NCI-H2171 treated with DMSO at 0.1 percent for 48 hours (cell line): ENCODE measurements around the gene POLR2L.

ENCODE experiments used
- DNase-seq: peaks from one replicate; lab custom pipeline; 2025; lab: John Stamatoyannopoulos, UW

Gene POLR2L

DNA sequence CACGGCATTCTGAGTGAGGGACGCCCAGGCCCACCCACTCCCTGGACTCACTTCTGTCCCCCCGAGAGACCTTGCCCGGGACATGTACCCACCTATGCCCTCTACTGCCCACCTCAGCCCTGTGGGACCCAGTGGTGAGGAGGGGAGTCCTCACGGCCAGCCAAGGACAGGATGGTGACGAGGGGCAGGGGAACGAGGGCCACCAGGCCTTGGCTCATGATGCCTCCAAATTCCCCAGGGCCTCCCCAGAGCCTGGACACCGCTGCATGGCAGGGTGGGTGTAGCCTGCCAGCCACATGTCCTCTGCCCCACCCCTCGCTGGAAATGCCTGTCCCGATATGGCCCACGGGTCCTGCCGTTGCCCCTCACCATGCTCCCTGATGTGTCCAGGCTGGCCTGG is 26.5 kb upstream of the POLR2L start:
- no peak for DNase-seq

DNA sequence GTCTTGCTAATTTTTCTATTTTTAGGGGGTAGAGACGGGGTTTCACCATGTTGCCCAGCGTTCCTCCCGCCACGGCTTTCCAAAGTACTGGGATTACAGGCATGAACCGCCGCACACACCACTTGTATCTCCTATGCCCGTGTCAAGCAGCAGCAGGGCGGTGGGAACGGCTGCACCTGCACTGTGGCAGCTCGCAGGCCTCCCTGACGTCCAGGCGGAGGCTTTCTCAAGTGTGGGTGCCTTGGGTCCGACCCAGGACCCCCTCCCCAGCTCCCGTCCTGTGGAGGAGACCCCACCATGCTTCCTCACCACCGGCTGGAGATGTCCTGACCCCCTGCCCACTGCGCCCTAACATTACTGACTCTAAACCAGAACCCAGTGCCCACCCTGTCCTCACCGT is 26.1 kb upstream of the POLR2L start:
- DNase-seq = no peak

DNA sequence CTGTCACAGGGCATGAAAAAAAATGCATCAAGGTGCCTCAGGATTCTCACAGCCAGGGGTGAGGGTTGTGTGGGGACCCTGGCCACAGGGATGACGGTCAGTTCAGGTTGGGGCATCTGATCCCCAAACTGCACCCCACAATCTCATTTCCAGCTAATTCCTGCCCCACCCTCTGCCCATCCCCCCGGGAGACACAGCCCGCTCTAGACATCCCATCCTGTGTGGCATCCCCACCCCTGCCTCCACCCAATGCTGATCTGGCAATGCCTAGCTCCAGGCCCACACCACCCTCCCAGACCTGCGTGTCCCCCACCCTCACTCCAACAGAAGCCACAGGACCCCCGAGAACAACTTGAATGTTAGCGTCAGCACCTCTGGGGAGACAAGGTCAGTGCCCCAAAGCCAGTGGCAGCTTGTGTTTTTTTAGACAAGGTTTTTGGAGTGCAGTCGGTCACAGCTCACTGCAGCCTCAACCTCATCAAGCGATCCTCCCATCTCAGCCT is 25.6 kb upstream of the POLR2L start:
- DNase-seq = no peak

DNA sequence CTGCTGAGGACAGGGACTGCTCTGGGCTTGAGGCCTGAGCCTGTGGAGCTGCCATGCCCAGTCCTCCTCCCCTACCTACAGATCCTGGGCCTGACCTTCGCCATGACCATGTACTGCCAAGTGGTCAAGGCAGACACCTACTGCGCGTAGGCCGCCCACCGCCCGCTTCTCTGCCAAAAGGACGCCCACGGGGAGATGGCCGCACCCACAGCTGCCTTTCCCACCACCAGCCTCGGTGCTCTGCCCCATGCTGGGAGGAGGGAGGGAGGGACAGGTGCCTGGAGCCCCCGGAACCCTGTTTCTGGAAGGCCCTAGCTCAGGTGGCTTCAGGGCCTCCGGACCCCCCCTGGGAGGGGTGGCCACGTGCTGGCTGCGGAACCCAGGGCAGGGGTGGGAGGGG is 24.2 kb upstream of the POLR2L start:
- no peak for DNase-seq

DNA sequence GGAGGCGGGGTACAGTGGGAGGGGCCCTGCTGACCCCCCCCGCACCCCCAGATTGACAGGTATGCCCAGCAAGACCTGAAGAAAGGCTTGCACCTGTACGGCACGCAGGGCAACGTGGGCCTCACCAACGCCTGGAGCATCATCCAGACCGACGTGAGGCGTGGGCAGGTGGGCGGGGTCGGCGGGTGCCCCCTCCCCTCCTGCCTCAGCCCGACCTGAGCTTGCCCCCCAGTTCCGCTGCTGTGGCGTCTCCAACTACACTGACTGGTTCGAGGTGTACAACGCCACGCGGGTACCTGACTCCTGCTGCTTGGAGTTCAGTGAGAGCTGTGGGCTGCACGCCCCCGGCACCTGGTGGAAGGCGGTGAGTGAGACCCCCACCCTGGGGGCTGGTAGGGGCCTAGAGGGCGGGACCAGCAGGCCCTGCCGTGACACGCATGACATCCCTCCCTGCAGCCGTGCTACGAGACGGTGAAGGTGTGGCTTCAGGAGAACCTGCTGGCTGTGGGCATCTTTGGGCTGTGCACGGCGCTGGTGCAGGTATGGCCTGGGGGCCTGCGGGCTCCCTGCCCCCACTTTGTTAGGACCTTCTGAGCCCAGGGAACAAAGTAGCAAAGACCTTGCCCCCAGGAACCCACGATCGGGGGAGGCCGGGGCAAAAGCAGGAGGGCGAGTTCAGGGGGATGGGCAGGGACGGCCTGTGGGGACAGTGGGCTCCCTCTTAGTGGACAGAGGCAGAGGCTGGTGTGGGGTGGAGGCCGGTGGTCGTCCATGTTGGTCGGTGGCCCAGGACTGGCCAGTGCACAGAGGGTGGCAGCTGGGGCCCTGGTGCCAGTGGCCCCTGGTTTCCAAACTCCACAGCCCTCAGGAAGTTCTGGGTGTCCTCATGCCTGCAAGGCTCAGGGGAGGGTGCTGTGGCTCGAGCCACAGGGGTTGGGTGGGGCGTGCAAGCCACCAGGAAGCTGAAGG is 23.4 kb upstream of the POLR2L start:
- no peak for DNase-seq

DNA sequence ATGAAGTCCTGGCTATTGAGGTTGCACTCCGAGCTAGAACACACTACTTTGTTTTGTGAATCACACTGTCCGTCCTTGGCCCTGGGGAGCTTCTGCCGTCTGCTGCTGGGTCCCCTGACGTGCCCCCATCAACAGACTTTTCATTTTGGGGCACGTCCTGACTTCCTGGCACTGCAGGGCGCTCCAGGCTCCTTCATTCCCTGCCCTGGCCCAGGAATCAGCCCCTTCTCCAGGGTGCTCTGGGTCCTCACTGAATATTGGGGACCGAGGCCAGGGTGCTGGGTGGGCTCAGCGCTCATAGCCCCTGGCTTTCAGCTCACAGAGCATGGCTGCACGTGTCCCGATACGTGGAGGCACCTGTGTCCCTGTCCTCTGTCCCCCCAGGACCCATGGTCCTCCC is 22.6 kb upstream of the POLR2L start:
- no peak for DNase-seq

DNA sequence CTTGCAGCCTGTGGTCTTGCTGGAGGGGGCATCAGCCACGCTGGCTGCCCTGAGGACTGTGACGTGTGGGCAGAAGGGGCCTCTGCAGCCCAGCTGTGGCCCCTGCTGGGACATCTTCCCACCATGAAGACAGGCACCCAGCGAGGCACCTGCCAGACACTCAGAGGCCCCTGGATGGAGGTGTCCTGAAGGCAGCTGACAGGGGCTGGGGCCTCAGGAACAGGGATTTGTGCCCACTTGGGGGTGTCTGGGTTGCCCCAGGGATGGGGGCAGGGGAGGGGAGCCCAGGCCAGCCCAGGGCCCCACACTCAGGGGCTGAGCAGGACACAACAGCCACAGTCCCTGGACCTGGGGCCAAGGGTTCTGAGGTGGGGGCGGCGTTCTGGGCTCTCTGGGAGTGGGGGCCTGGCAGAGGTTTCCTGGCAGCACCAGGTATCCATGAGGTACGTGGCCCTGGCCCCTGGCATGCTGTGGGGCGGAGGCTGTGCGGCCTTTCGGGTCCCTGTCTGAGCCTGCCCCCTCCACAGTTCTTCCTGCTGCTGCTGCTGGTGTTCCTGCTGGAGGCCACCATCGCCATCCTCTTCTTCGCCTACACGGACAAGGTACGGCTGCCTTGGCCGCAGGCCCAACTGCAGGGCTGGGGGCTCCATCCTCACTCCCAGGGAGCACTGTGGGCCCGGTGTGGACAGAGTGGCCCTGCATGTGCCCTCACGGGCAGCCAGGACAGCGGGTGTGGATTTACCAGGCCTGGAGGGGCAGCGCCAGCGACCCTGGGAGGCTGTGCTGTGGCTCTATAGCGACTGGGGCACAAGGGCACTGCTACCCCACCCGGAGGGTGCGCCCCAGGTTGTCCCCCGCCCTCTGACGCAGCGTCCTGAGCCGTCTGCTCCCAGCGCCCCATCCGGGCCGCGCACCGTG is 21.8 kb upstream of the POLR2L start:
- no peak for DNase-seq

DNA sequence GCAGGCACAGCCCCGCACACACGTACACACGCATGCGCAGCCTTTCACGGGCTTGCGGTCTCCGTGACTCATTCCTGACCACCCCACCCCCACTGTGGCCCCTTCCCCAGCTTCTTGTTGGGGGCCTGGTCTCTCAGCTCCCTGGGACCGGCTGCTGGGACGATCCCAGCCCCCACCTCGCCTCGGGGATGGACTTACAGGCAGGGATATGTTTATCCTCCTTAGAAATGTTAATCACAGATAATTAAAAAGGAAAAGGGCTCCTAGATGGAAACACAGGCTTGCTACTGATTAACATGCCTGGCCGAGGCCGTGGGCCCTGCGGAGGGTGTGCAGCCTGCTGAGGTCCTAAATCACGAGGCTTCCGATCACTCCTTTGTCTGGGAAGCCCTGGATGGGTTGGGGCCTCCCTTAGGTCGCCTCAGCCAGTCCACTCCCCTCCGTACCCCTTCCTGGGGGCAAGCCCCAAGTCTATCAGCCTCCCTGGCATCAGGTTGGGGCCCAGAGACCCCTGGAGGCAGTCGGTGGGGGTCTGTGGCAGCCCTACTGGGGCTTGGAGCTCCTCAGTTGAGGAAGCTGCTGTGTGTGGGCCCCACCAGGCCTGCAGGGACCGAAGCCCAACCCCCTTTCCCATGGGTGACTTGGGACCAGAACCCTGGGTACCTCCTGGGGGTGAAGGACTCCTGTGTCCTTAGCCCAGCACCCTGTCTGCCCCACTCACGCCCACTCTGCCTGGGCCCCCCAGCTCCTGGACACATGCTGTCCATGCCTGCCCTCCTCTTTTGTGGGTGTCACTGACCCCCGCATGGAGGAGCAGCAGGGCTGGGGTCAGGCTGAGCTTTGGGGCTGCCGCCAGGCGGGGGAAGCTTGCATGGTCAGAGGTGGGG is 20.9 kb upstream of the POLR2L start:
- DNase-seq = no peak

DNA sequence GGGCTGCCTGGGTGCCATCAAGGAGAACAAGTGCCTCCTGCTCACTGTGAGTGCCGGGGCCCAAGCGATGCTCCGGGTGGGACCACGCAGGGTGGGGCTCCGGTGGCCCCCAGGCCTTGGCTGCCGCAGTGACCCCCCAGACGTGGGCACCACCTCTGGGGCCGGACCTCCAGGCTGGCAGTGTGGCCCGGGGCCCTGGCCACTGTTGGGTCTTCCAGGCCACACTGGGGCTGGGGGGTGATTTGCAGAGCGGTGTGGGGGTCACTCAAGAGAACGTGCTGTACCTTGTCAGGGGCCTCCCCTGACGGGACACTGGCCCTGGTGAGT is 20.3 kb upstream of the POLR2L start:
- DNase-seq = no peak

DNA sequence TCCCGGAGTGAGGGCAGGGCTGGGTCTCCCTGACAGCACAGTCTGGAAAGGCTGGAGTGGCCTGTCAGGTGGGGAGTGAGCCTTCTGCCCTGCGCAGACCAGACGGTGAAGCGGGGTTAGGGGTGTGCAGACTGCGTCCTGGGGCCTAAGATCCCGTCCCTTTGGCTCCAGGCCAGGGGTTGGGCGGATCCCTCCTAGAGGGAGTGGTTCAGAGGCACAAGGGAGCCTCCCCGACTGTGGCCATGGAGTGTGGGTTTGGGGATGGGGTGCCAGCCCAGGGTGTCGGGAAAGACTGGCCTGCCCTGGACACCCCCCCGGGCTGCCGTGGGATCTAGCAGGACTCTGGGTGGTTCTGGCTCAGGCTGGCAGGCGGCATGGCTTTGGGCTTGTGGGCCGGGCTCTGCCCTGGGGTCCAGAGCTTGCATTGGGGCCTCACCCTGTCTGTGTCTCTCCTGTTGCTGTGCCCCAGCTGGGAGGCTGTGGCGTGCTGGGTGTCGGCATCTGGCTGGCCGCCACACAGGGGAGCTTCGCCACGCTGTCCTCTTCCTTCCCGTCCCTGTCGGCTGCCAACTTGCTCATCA is 19.8 kb upstream of the POLR2L start:
- DNase-seq = peak; percentile 31

DNA sequence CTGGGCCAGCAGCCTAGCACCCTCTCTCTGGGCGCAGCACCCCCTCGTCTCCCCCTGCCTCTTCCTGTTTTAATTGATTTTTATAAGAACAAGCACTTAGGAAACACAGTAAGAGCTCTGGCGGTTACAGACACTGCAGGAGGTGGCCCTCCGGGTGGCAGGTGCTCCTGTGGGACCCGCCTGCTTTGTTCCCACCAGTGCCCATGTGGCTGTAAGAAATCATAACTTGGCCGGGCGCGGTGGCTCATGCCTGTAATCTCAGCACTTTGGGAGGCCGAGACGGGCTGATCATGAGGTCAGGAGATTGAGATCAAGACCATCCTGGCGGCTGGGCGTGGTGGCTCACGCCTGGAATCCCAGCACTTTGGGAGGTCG is 18.8 kb upstream of the POLR2L start:
- DNase-seq = no peak

DNA sequence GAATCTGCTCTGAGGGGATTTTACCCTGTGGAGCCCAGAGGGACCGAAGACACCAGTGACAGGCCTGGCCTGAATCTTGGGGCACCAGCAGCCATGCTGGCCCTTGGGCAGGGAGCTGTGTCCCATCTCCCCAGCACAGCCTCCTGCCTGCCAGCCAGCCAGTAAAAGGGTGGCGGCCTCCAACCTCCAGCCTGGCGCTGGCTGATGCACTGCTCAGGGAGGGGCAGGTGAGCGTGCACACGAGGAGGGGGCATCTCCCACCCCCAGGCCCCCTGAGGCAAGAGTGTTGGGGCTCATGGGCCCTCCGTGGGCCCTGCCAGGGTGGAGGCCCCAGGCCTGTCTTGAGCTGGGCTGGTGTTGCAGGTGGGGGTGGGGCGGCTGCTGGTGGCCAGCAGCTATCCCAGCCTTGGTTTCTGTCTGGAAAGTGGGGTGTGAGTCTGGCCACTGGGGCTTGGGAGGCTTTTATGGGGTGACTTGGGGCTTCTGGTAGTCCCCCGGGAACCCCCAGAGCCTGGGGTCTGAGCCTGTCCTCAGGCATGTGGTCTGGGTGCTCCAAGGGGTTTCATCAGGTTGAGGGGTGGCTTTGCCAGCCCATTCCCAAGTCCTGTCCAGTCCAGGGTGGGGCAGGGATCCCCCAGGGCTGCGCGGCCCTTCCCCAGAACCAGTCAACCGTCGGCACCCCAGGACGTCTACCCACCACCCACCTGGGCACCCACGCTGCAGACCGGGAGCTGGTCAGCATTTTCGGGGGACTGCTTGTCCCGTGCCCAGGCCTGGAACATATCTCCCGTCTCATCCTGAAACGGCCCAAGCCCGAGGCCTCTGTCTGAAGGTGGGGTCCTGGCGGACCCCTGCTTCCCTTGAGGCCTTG is 18.1 kb upstream of the POLR2L start:
- no peak for DNase-seq

DNA sequence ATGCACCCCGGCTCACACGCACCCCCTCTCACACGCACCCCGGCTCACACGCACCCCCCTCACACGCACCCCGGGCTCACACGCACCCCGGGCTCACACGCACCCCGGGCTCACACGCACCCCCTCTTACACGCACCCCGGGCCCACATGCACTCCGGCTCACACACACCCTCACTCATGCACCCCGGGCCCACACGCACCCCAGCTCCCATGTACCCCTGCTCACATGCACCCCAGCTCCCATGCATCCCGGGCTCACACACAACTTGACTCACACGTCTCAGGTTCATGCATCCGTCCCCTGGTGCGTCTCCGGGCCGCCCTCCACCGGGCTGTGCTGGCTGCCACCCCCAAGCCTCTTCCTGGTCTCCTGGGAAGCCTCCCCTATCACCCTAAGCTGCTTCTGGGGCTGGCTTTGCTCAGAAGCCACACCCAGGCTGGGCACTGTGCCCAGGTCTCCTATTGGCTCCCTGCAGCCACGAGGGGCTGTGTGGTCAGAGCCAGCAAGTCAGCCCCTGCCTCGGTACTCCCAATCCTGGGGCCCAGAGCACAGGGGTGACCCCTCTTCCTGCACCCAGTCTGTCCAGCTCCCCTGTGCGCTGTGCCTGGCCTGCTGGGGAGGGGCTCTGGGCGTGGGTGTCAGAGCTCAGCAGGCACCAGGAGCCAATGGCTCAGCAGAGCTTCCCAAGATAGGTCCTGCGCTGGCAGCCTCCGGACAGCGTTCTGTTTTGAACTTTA is 17.2 kb upstream of the POLR2L start:
- DNase-seq = peak; percentile 80

DNA sequence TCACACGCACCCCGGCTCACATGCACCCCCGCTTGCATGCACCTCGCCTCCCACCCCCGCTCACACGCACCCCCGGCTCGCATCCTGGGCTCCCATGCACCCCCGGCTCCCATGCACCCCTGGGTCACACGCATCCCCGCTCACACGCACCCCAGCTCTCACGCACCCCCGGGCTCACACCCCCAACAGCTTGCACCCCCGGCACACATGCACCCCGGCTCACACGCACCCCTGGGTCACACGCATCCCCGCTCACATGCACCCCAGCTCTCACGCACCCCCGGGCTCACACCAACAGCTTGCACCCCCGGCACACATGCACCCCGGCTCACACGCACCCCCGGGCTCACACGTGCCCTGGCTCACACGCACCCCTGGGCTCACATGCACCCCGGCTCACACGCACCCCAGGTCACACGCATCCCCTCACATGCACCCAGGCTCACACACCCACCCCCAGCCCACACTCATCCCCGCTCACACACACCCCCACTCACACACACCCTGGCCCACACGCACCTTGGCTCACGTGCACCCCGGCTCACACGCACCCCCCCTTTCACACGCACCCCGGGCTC is 16.5 kb upstream of the POLR2L start:
- no peak for DNase-seq

DNA sequence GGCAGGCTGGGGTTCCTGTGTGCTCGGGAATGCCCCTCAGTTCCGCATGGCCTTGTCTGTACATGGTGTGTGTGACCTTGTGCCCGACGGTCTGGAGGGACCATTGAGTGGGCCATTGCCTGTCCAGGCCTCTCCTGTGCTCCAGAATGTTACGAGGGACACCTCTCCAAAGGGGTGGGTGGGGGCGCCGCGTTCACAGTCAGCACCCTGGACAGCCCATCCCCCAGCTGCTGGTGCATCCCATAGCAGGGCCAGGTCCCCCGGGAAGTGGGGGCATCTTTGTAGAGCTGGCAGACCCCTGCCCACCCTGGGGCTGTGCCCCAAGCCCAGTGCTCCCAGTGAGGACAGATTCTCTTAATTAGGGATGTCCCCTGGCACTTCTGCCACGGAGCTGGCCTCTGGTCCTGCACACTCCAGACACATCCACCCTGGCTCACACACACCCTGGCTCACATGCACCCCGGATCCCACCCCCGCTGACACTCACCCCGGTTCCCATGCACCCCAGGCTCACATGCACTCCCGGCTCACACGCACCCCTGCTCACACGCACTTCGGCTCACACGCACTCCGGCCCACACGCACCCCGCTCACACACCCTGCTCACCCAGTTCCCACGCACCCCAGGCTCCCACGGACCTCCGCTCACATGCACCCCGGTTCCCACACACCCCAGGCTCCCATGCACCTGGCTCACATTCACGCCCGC is 15.9 kb upstream of the POLR2L start:
- DNase-seq = no peak

DNA sequence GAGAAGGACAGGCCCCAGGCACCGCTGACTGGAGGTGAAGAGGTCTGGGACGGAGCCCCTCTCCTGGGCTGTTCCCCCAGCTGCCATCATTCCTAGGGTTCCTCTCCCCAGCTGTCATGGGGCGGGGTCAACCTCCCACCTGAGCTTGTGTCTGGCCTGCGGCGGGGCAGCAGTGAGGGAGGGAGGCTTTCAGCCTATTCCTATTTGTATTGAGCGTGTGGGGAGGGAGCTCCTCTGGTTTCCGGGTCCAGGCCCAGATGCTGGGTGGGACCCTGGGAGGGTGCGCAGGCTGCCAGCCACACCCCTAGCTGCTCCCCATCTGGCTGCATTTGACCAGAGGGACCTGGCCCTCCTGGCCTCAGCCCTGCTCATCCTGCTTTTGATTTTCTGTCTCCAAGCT is 14.1 kb upstream of the POLR2L start:
- peak; percentile 58 for DNase-seq

DNA sequence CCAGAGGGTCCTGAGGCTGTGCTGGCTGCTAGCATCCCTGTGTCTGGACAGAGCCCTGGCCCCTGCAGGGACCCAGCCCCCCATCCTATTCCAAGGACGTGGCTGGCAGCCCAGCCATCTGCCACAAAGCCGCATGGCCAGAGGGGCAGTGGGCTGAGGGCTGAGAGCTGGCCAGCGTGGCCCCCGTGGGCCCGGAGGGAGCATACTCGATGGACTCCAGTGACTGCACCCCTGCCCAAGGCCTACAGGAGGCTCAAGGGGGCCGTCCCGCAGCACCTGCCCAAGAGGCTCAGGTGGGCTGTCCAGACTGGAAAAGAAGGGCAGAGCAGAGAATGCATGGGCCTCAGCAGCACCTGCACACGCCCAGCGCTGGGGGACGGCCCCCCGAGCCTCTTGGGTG is 13.5 kb upstream of the POLR2L start:
- DNase-seq = no peak

DNA sequence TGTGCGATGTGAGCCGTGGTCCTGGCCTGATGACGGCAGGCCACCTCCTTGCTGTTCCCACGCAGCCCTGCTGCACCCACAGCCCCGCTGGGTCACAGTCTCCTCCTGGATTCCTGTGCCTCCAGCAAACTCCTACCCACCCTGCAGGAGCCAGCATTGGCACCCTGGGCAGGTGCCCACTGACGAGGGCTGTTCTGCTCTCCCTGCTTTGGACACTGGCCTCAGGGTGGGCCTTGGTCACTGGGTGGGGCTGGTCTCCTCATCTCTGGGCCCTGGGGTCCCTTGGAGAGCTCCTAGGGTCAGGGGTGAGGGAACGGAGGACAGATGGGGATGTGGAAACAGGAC is 13.0 kb upstream of the POLR2L start:
- DNase-seq = no peak
